CD14-positive monocyte (primary cell): ENCODE measurements around the gene LUC7L2. TPM values are rescaled to one million over a fixed set of nuclear protein-coding genes. Genes with fewer than 3 reads are reported as not detected.
"Not testable (repeated sequence)": the region's sequence is repeated elsewhere in the genome, so short reads cannot be mapped to it uniquely, and the experiment has no call there.

Experiments
- DNase-seq, 3 donors: peaks; one replicate each; pipeline ENCODE4 v3.0.0-alpha.2; 2011 to 2022
- H2AFZ ChIP-seq: 2 replicates; pipeline ENCODE4 v1.6.0; 2012; ENCODE audit warnings: mild to moderate bottlenecking, low read depth, low read length, inconsistent platforms; ENCODE audit not compliant: insufficient read depth, poor library complexity, severe bottlenecking
- H3K27ac ChIP-seq, 2 donors: 1 replicate in 1 of 2; 2 replicates in 1 of 2; pipeline ENCODE4 v1.5.1; 2012 to 2013; ENCODE audit warnings: low read length in 2 of 2, control low read depth in 1 of 2, inconsistent platforms in 1 of 2, low read depth in 1 of 2, mild to moderate bottlenecking in 1 of 2
- H3K27me3 ChIP-seq, 2 donors: one replicate each; pipeline versions ENCODE4 v1.6.0 to v1.6.1; 2011 to 2013; ENCODE audit warnings: low read length in 2 of 2; ENCODE audit not compliant: control insufficient read depth in 2 of 2, insufficient read depth in 2 of 2
- H3K36me3 ChIP-seq, 2 donors: replicated peaks in 1 of 2; 1 replicate in 1 of 2; 2 replicates in 1 of 2; pipeline versions ENCODE4 v1.5.1 to v1.6.1; 2012 to 2013; ENCODE audit warnings: low read length in 2 of 2, control low read depth in 1 of 2, inconsistent platforms in 1 of 2, mild to moderate bottlenecking in 1 of 2; ENCODE audit not compliant: insufficient read depth in 2 of 2, control insufficient read depth in 1 of 2
- H3K4me1 ChIP-seq, 2 donors: 1 replicate in 1 of 2; 2 replicates in 1 of 2; pipeline versions ENCODE4 v1.5.1 to v1.6.1; 2012 to 2013; ENCODE audit warnings: low read length in 2 of 2, control low read depth in 1 of 2, inconsistent platforms in 1 of 2, mild to moderate bottlenecking in 1 of 2, moderate library complexity in 1 of 2; ENCODE audit not compliant: insufficient read depth in 2 of 2, control insufficient read depth in 1 of 2
- H3K4me2 ChIP-seq: replicated peaks from 2 replicates; pipeline ENCODE3; 2012; ENCODE audit warnings: low read length, moderate library complexity, mild to moderate bottlenecking; ENCODE audit not compliant: poor library complexity, severe bottlenecking; ENCODE audit errors: extremely low read depth
- H3K4me3 ChIP-seq, 3 experiments: fragments of 200-600 bp in 1 of 3; sonication (generic) in 1 of 3; replicated peaks in 1 of 3; 1 replicate in 2 of 3; 2 replicates in 1 of 3; pipeline ENCODE4 v1.5.1; 2011 to 2013; ENCODE audit warnings: low read length in 3 of 3, mild to moderate bottlenecking in 3 of 3, control low read depth in 2 of 3, low read depth in 2 of 3, inconsistent platforms in 1 of 3, moderate library complexity in 1 of 3
- H3K79me2 ChIP-seq: 2 replicates; pipeline ENCODE4 v1.6.0; 2012; ENCODE audit warnings: mild to moderate bottlenecking, control low read depth, inconsistent platforms, low read length, moderate library complexity; ENCODE audit not compliant: insufficient read depth
- H3K9ac ChIP-seq: 2 replicates; pipeline ENCODE4 v1.6.0; 2017; ENCODE audit warnings: low read length, mild to moderate bottlenecking; ENCODE audit not compliant: insufficient read depth, poor library complexity, severe bottlenecking
- H3K9me3 ChIP-seq, 2 donors: replicated peaks in 1 of 2; 1 replicate in 1 of 2; 2 replicates in 1 of 2; pipeline versions ENCODE4 v1.5.1 to v1.6.1; 2012 to 2013; ENCODE audit warnings: low read length in 2 of 2, control low read depth in 1 of 2; ENCODE audit not compliant: control insufficient read depth in 1 of 2, insufficient read depth in 1 of 2
- H4K20me1 ChIP-seq: 2 replicates; pipeline ENCODE4 v1.6.0; 2012; ENCODE audit warnings: mild to moderate bottlenecking, low read length, control low read depth, moderate library complexity; ENCODE audit not compliant: insufficient read depth
- H3K27ac Mint-ChIP-seq, 7 donors: one replicate each; pipeline ENCODE4 v1.8.0; 2020; ENCODE audit warnings: mild to moderate bottlenecking in 7 of 7, mixed read lengths in 7 of 7, moderate library complexity in 6 of 7, inconsistent platforms in 2 of 7
- H3K27me3 Mint-ChIP-seq, 3 donors: one replicate each; pipeline ENCODE4 v1.8.0; 2021 to 2022; ENCODE audit warnings: low read depth in 3 of 3, mild to moderate bottlenecking in 3 of 3, mixed read lengths in 3 of 3, moderate library complexity in 3 of 3, inconsistent platforms in 1 of 3
- H3K36me3 Mint-ChIP-seq, 2 donors: one replicate each; pipeline ENCODE4 v1.8.0; 2020; ENCODE audit warnings: mixed read lengths in 2 of 2, inconsistent platforms in 1 of 2, mild to moderate bottlenecking in 1 of 2
- H3K4me1 Mint-ChIP-seq: one replicate; pipeline ENCODE4 v1.8.0; 2020; ENCODE audit warnings: mild to moderate bottlenecking, mixed read lengths
- H3K4me3 Mint-ChIP-seq, 2 donors: one replicate each; pipeline ENCODE4 v1.8.0; 2020; ENCODE audit warnings: mild to moderate bottlenecking in 2 of 2, mixed read lengths in 2 of 2, moderate library complexity in 1 of 2
- H3K9me3 Mint-ChIP-seq, 7 donors: one replicate each; pipeline ENCODE4 v1.8.0; 2020 to 2022; ENCODE audit warnings: mixed read lengths in 7 of 7, mild to moderate bottlenecking in 6 of 7, moderate library complexity in 6 of 7, inconsistent platforms in 2 of 7
- CTCF ChIP-seq: fragments of 200-600 bp; IDR thresholded peaks from one replicate; pipeline ENCODE4 v1.8.0; 2022; ENCODE audit warnings: antibody characterized with exemption, mild to moderate bottlenecking
- WGBS: methylation state at CpG from one replicate; pipeline ENCODE4 v1.1.5; 2013; ENCODE audit warnings: missing lambda C conversion rate; ENCODE audit not compliant: insufficient coverage; 5-methylcytosine and 5-hydroxymethylcytosine counted together
- intact Hi-C, 2 donors: fragments of 100-400 bp; cut with micrococcal nuclease; formaldehyde crosslinking; loops; one replicate each; pipeline versions ENCODE4 v1.15.0 to v1.15.1; 2023
- polyA plus RNA-seq, 3 donors: library from polyadenylated mRNA; depleted of rRNA in 1 of 3; unstranded in 2 of 3; stranded (reverse) in 1 of 3; fragments of 300-500 nt in 2 of 3; fragments of >200 nt in 1 of 3; fragmentation: Illumina TruSeq in 2 of 3; gene quantifications; 1 replicate in 2 of 3; 2 replicates in 1 of 3; pipeline ENCODE4 v1.2.3, GENCODE V29; 2012 to 2021

The LUC7L2 gene
- polyA plus RNA-seq, 3 donors: 24.7 to 54.5 (median 26.8) TPM

GRCh38 chr7:139456511-139456910 lies 96.8 kb downstream of the LUC7L2 start:
- H3K27ac Mint-ChIP-seq: no peak overlapping the region
- intact Hi-C loops: no loop called here
- no peak for DNase-seq

GRCh38 chr7:139457153-139457946 lies 97.7 kb downstream of the LUC7L2 start:
- no peaks in the 10 kb centered on the region for H3K4me1 Mint-ChIP-seq

More at GRCh38 chr7:139456511-139456910, 96.8 kb downstream of the LUC7L2 start:
- H3K4me1 Mint-ChIP-seq: no peaks in the 10 kb centered on the region
- Histone ChIP-seq H3K79me2 (no peaks in the 10 kb centered on the region), H3K9me3 (no peaks in the 10 kb centered on the region), H3K27me3 (no peaks in the 10 kb centered on the region), H3K9ac (no peak overlapping the region), H3K27ac (no peak overlapping the region), H3K36me3 (no peaks in the 10 kb centered on the region), H4K20me1 (no peaks in the 10 kb centered on the region), H3K4me1 (no peaks in the 10 kb centered on the region), H3K4me3 (no peak overlapping the region), H3K4me2 (no peak overlapping the region), H2AFZ (no peak overlapping the region)
- WGBS: 98% methylated on average over 6 of the region's 8 CpGs
- H3K27me3 Mint-ChIP-seq: peaks cover 0 to 6% (median 5%) of the 10 kb centered on the region in 3 donors
- H3K36me3 Mint-ChIP-seq: no peaks in the 10 kb centered on the region
- H3K4me3 Mint-ChIP-seq: no peak overlapping the region
- H3K9me3 Mint-ChIP-seq: peaks cover 0 to 3% (median 0%) of the 10 kb centered on the region in 7 donors
- no peak for TF ChIP-seq CTCF

GRCh38 chr7:139463421-139463820 lies 103.7 kb downstream of the LUC7L2 start:
- H3K4me2 ChIP-seq, H3K9ac ChIP-seq, DNase-seq, H3K27me3 ChIP-seq, H2AFZ ChIP-seq, H3K79me2 ChIP-seq, H3K4me1 Mint-ChIP-seq, H3K4me1 ChIP-seq, H3K4me3 ChIP-seq, H4K20me1 ChIP-seq, H3K27me3 Mint-ChIP-seq, intact Hi-C loops, H3K36me3 ChIP-seq, H3K27ac Mint-ChIP-seq, H3K27ac ChIP-seq, H3K4me3 Mint-ChIP-seq, H3K36me3 Mint-ChIP-seq, H3K9me3 Mint-ChIP-seq: not testable (repeated sequence)
- WGBS: 100% methylated on average over 7 of the region's 12 CpGs
- H3K9me3 ChIP-seq: peaks cover 5 to 12% of the 10 kb centered on the region in 2 donors

More at GRCh38 chr7:139457153-139457946, 97.7 kb downstream of the LUC7L2 start:
- peaks cover 0 to 3% (median 0%) of the 10 kb centered on the region in 7 donors for H3K9me3 Mint-ChIP-seq
- Histone ChIP-seq H4K20me1 (no peaks in the 10 kb centered on the region), H3K4me2 (no peak overlapping the region), H3K79me2 (no peaks in the 10 kb centered on the region), H3K4me1 (no peaks in the 10 kb centered on the region), H3K4me3 (no peak overlapping the region), H3K36me3 (no peaks in the 10 kb centered on the region), H3K9me3 (no peaks in the 10 kb centered on the region), H3K27me3 (no peaks in the 10 kb centered on the region), H3K9ac (no peak overlapping the region), H2AFZ (no peak overlapping the region), H3K27ac (no peak overlapping the region)
- no peak overlapping the region for H3K4me3 Mint-ChIP-seq
- peaks cover 2 to 7% (median 7%) of the 10 kb centered on the region in 3 donors for H3K27me3 Mint-ChIP-seq
- intact Hi-C loops: no loop called here
- no peak for DNase-seq
- WGBS: 93% methylated on average over 10 of the region's 15 CpGs
- no peak overlapping the region for H3K27ac Mint-ChIP-seq
- no peak for TF ChIP-seq CTCF
- no peaks in the 10 kb centered on the region for H3K36me3 Mint-ChIP-seq
